ENCODE measurements around the gene SETD4.

- TF ChIP-seq CTCF (conservative IDR thresholded peaks at IDR 0.05; ENCODE audit: low read depth, low read length) (no peak), EZH2phosphoT487 (IDR thresholded peaks at IDR 0.05; ENCODE audit: borderline replicate concordance, low read length) (no peak), EZH2 (IDR thresholded peaks at IDR 0.05; ENCODE audit: low read length, unreplicated experiment) (no peak)
Observed at GRCh38 chr21:36027347-36027746, 33.0 kb downstream of the SETD4 start.
